ENCODE measurements around the gene POM121C. TPM values are rescaled to one million over a fixed set of nuclear protein-coding genes. Genes with fewer than 3 reads are reported as not detected.
"Not testable (repeated sequence)": the region's sequence is repeated elsewhere in the genome, so short reads cannot be mapped to it uniquely, and the experiment has no call there.

Gene POM121C
- total RNA-seq, 1 donor from 2014 or later: 66.4 TPM

DNA sequence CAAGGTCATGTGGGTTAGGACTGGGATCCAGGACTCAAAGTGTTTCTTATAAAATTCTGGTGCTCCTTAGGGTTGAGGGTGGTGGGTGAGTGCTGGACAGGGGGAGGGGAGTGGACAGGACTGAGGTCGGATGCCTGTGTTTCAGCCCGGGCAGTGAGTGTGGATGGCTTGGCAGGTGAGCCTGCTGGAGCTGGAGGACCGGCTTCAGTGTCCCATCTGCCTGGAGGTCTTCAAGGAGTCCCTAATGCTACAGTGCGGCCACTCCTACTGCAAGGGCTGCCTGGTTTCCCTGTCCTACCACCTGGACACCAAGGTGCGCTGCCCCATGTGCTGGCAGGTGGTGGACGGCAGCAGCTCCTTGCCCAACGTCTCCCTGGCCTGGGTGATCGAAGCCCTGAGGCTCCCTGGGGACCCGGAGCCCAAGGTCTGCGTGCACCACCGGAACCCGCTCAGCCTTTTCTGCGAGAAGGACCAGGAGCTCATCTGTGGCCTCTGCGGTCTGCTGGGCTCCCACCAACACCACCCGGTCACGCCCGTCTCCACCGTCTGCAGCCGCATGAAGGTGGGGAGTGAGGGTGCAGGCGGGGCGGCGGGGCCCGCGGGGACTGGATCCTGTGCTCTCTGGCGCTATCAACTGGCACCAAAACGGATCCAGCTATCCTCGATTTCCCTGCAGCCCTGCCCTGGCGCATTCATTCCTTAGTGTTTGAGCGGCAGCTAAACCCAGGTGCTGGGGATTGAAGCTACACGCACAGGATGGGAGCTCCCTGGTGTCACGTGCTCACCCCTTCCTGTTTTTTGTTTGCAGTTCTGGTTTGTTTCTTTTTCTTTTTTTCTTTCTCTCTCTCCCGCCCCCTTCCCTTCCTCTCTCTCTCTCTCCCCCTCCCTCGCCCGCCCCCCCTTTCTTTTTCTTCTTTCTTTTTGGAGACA lies 87.1 kb downstream of the POM121C start:
- H3K4me1 Mint-ChIP-seq (ENCODE audit: unreplicated experiment); H3K36me3 Mint-ChIP-seq (ENCODE audit: low read depth, unreplicated experiment); H3K4me3 Mint-ChIP-seq (ENCODE audit: unreplicated experiment); H3K27ac Mint-ChIP-seq (ENCODE audit: unreplicated experiment); H3K27me3 Mint-ChIP-seq (ENCODE audit: unreplicated experiment); H3K9me3 Mint-ChIP-seq (ENCODE audit: unreplicated experiment); DNase-seq (ENCODE audit: low spot score): not testable (repeated sequence)

DNA sequence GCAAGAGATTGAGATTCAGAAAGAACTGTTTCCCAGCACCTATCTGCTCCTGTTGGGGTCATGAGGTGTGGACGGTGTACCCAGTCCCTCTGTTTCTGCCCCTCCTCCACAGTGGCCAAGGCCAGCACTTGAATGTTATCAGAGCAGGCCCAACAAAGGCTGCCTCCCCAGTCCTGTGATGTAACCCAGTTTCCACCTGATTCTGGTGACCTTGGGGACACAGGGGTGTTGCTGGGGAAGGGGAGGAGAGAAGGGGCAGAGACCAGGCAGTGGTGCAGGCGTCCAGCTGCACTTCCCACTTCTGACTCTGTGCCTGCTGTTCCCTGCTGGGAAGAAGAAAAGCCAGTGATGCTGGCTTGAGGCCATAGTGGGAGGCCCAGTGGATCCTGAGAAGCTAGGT lies 88.2 kb downstream of the POM121C start:
- H3K27me3 Mint-ChIP-seq (ENCODE audit: unreplicated experiment); H3K4me1 Mint-ChIP-seq (ENCODE audit: unreplicated experiment): not testable (repeated sequence)

DNA sequence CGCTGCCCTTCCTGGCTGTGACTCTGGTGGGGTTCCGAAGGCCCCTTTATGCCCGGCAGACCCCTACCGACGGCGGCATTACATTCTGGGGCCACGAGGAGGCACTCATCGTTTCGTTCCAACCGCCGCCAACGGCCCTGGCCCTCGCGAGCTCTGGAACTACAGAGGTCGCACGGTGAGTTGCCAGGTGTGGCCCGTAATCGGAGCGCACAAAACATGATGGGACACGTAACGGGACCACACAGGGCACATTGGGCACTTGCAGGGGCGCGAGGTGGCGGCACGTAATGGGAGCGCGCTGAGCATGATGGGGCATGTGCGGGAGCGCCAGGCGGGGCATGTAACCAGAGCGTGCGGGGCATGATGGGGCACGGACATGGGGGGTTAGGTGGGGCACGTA lies 90.8 kb downstream of the POM121C start, which contains the start of gene TRIM73:
Gene TRIM73 (plus strand): TSS at position 301 of the 400 bp plus-strand sequence. CDS start 3,305 bp downstream, outside the sequence.
- H3K4me1 Mint-ChIP-seq (ENCODE audit: unreplicated experiment); H3K27me3 Mint-ChIP-seq (ENCODE audit: unreplicated experiment); DNase-seq (ENCODE audit: low spot score); H3K9me3 Mint-ChIP-seq (ENCODE audit: unreplicated experiment); H3K27ac Mint-ChIP-seq (ENCODE audit: unreplicated experiment); H3K4me3 Mint-ChIP-seq (ENCODE audit: unreplicated experiment); H3K36me3 Mint-ChIP-seq (ENCODE audit: low read depth, unreplicated experiment): not testable (repeated sequence)

More for the DNA sequence above, 88.2 kb downstream of the POM121C start:
- H3K9me3 Mint-ChIP-seq (ENCODE audit: unreplicated experiment); DNase-seq (ENCODE audit: low spot score); H3K36me3 Mint-ChIP-seq (ENCODE audit: low read depth, unreplicated experiment); H3K27ac Mint-ChIP-seq (ENCODE audit: unreplicated experiment); H3K4me3 Mint-ChIP-seq (ENCODE audit: unreplicated experiment): not testable (repeated sequence)

DNA sequence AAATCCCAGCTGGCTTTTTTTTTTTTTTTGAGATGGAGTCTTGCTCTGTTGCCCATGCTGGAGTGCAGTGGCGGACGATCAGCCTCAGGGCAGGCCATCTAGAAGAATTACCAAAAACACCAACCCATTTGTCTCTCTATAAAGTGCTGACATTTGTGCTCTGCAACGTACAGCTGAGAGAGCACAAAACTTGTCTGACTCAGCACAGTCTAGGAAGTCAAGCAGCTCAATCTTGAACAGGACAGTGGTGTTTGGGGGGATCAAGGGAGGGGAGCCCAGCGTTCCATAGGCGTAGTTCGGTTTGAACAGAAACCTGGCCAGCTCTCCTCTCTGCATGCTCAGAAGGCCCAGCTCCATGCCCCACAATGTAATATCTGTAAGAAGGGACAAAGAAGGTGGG lies 92.9 kb downstream of the POM121C start:
- H3K4me1 Mint-ChIP-seq (ENCODE audit: unreplicated experiment); H3K4me3 Mint-ChIP-seq (ENCODE audit: unreplicated experiment); DNase-seq (ENCODE audit: low spot score): not testable (repeated sequence)

DNA sequence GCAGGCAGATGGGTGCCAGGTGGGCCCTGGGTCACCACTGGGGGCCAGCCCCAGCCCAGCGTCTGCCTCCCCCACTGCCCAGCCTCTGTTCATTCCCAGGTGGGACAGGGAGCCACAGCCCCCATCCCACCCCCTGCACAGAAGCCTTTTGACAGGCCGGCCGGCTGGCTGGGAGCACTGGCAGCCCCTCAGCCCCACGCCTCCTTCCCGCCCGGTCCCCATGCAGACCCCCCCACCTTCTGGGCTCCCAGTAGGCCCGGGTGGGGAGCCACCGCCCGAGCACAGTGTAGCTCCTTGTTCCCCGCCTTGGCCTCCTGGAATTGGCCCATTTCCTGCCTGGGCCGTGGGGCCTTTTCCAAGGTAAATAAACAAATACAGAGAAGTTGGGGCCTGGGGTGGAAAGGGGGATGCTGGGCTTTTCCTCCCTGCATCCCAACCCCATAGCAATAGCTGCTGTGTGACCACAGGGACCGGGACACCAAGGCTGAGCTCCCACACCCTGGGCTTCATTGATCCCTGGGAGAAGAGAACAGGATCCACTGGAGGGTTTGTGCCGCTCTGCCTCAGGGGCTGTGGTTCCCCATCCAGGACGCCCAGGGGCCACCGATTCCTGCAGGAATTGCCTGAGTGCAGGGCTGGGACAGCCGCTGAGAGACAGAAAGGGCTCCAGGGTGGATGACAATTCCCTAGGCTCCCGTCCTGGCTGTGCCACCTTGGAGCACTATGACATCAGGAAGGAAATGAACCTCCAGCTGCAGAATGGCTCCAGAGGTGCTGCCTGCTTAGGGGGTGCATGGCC lies 111.4 kb downstream of the POM121C start:
- H3K27me3 Mint-ChIP-seq (ENCODE audit: unreplicated experiment); H3K27ac Mint-ChIP-seq (ENCODE audit: unreplicated experiment): not testable (repeated sequence)

More for the DNA sequence above, 92.9 kb downstream of the POM121C start:
- not testable (repeated sequence) for H3K27me3 Mint-ChIP-seq (ENCODE audit: unreplicated experiment); H3K36me3 Mint-ChIP-seq (ENCODE audit: low read depth, unreplicated experiment); H3K9me3 Mint-ChIP-seq (ENCODE audit: unreplicated experiment); H3K27ac Mint-ChIP-seq (ENCODE audit: unreplicated experiment)

DNA sequence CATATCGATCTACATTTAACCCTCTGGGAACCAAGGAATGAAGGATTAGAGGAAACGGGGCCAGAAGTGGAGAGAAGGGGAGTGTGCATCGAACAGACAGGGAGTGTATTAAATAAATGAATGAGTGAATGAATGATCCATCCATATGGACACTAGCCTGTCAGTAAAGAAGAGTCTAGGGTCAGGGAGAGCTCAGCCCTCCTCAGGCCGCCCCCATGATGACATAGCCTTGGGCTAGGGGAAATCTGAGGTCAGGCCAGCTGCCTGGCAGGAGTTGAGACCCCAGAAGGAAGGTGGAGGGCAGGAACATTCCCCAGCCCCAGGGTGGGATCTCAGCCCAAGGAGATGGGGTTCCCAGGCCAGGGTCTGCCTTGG lies 112.0 kb downstream of the POM121C start:
- not testable (repeated sequence) for H3K27me3 Mint-ChIP-seq (ENCODE audit: unreplicated experiment); H3K9me3 Mint-ChIP-seq (ENCODE audit: unreplicated experiment); H3K4me1 Mint-ChIP-seq (ENCODE audit: unreplicated experiment); H3K4me3 Mint-ChIP-seq (ENCODE audit: unreplicated experiment); DNase-seq (ENCODE audit: low spot score); H3K36me3 Mint-ChIP-seq (ENCODE audit: low read depth, unreplicated experiment); H3K27ac Mint-ChIP-seq (ENCODE audit: unreplicated experiment)

More for the DNA sequence above, 111.4 kb downstream of the POM121C start:
- not testable (repeated sequence) for DNase-seq (ENCODE audit: low spot score); H3K4me3 Mint-ChIP-seq (ENCODE audit: unreplicated experiment); H3K36me3 Mint-ChIP-seq (ENCODE audit: low read depth, unreplicated experiment); H3K9me3 Mint-ChIP-seq (ENCODE audit: unreplicated experiment); H3K4me1 Mint-ChIP-seq (ENCODE audit: unreplicated experiment)

DNA sequence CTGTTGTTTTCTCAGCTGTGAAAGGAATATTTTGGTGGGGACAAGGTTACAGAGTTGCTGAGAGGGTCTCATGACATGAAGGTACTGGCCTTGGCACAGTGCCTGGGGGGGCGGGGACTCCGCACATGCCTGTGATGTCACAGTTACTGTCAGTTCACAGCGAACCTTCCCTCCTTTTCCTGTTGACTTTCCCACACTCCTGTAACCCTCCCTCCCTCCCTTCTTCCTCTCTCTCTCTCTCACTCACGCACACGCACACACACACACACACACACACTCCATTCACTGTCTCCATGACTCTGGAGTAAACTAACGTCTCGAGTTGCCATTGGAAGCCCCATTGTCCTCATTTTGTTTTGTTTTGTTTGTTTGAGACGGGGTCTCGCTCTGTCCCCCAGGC lies 118.8 kb downstream of the POM121C start:
- H3K4me3 Mint-ChIP-seq (ENCODE audit: unreplicated experiment): peak overlapping the region; percentile 71
- H3K9me3 Mint-ChIP-seq (ENCODE audit: unreplicated experiment); H3K4me1 Mint-ChIP-seq (ENCODE audit: unreplicated experiment); H3K36me3 Mint-ChIP-seq (ENCODE audit: low read depth, unreplicated experiment); H3K27me3 Mint-ChIP-seq (ENCODE audit: unreplicated experiment): not testable (repeated sequence)
- peak; percentile 9 for DNase-seq (ENCODE audit: low spot score)
- H3K27ac Mint-ChIP-seq (ENCODE audit: unreplicated experiment): peak overlapping the region; percentile 93

Other genes starting within 250 kb of the POM121C start
- gene TRIM73, start 90.7 kb downstream of the POM121C start, total RNA-seq (ENCODE audit: unreplicated experiment): 7.4 TPM
- not detected for gene SPDYE5, start 6.0 kb upstream of the POM121C start, total RNA-seq (ENCODE audit: unreplicated experiment)